ENCODE measurements around the gene SMIM5. TPM values are rescaled to one million over a fixed set of nuclear protein-coding genes. Genes with fewer than 3 reads are reported as not detected.
"Not testable (repeated sequence)": the region's sequence is repeated elsewhere in the genome, so short reads cannot be mapped to it uniquely, and the experiment has no call there.

The SMIM5 gene
- total RNA-seq, 4 donors from 2014 or later: 3.8 to 6.8 (median 5.0) TPM

DNA sequence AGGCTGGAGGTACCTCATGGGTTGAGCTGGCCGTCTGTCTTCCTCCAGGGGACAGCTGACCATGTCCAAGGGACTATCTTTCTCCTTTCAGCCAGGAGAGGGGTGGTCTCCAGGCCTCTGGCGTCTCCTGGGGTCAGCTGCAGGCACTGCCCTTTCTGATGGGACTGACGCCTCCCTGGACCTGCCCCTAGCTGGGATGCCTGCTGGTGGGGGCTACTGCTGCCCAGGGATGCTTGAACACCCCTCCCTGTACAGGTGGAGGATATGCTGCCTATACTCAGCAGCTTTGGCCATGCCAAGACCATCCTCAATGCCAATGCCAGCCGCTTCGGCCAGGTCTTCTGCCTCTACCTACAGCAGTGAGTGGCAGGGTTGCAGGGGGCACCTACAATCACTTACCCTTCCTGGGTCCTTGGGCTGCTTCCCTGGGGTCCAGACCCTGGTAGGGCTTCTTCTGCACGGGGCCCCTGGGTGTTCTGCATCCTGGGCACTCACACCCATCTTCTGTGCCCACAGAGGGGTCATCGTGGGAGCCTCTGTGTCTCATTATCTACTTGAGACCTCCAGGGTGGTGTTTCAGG is 41.4 kb upstream of the SMIM5 start:
- TF ChIP-seq CTCF (IDR thresholded peaks at IDR 0.05): no peak
- no peak for TF ChIP-seq POLR2AphosphoS5 (IDR thresholded peaks at IDR 0.05)
- TF ChIP-seq EP300 (IDR thresholded peaks at IDR 0.05): no peak
- no peak for TF ChIP-seq POLR2A (IDR thresholded peaks at IDR 0.05)
- peaks cover 0 to 34% (median 5%) of the 10 kb centered on the region in 3 donors for H3K4me1 ChIP-seq
- H3K9me3 ChIP-seq: no peaks in the 10 kb centered on the region
- H3K36me3 ChIP-seq: no peaks in the 10 kb centered on the region
- no peak for ATAC-seq
- no peak overlapping the region for H3K4me3 ChIP-seq
- peaks cover 12% of the 10 kb centered on the region for H3K27me3 ChIP-seq
- H3K27ac ChIP-seq: no peak overlapping the region
- 100% methylated on average over 2 of the region's 7 CpGs; no CpG with 5 or more reads in 1 of the 2 donors for WGBS, 2 donors (ENCODE audit: low coverage in 1 of 2)

- no peaks in the 10 kb centered on the region for H3K9me3 ChIP-seq
- H3K27ac ChIP-seq: no peak overlapping the region
- no peak overlapping the region for H3K4me3 ChIP-seq
- TF ChIP-seq POLR2A (IDR thresholded peaks at IDR 0.05) (no peak), CTCF (IDR thresholded peaks at IDR 0.05) (no peak), EP300 (IDR thresholded peaks at IDR 0.05) (no peak), POLR2AphosphoS5 (IDR thresholded peaks at IDR 0.05) (no peak)
- no CpG with 5 or more reads among the region's 17 CpGs for WGBS, 2 donors (ENCODE audit: low coverage in 1 of 2)
- H3K4me1 ChIP-seq: peaks cover 0 to 28% (median 4%) of the 10 kb centered on the region in 3 donors
- no peaks in the 10 kb centered on the region for H3K36me3 ChIP-seq
- H3K27me3 ChIP-seq: peaks cover 8% of the 10 kb centered on the region
- ATAC-seq: no peak
Observed at GRCh38 chr17:75592348-75593020, 40.8 kb upstream of the SMIM5 start.

GRCh38 chr17:75593430-75593829 is 39.8 kb upstream of the SMIM5 start:
- H3K27me3 ChIP-seq, H3K27ac ChIP-seq, H3K9me3 ChIP-seq, H3K4me3 ChIP-seq, H3K36me3 ChIP-seq, ATAC-seq: not testable (repeated sequence)
- WGBS, 2 donors (ENCODE audit: low coverage in 1 of 2): 88 to 97% methylated on average over 5 to 8 of the region's 9 CpGs
- peaks cover 0 to 19% (median 0%) of the 10 kb centered on the region in 3 donors for H3K4me1 ChIP-seq

GRCh38 chr17:75594499-75595283 is 38.5 kb upstream of the SMIM5 start:
- no peak overlapping the region for H3K4me3 ChIP-seq
- no peak for TF ChIP-seq POLR2AphosphoS5 (IDR thresholded peaks at IDR 0.05)
- no peak for TF ChIP-seq EP300 (IDR thresholded peaks at IDR 0.05)
- no peak for TF ChIP-seq CTCF (IDR thresholded peaks at IDR 0.05)
- no peak for TF ChIP-seq POLR2A (IDR thresholded peaks at IDR 0.05)
- 37 to 82% methylated on average over 4 to 6 of the region's 28 CpGs for WGBS, 2 donors (ENCODE audit: low coverage in 1 of 2)

GRCh38 chr17:75595284-75595919 is 37.8 kb upstream of the SMIM5 start:
- Histone ChIP-seq H3K4me1 (peaks cover 0 to 2% (median 0%) of the 10 kb centered on the region in 3 donors), H3K4me3 (no peak overlapping the region), H3K27ac (no peak overlapping the region), H3K27me3 (no peaks in the 10 kb centered on the region), H3K9me3 (no peaks in the 10 kb centered on the region), H3K36me3 (no peaks in the 10 kb centered on the region)
- no peak for TF ChIP-seq POLR2A (IDR thresholded peaks at IDR 0.05)
- no peak for TF ChIP-seq EP300 (IDR thresholded peaks at IDR 0.05)
- no peak for TF ChIP-seq CTCF (IDR thresholded peaks at IDR 0.05)
- TF ChIP-seq POLR2AphosphoS5 (IDR thresholded peaks at IDR 0.05): no peak
- 39% methylated on average over 2 of the region's 13 CpGs; no CpG with 5 or more reads in 1 of the 2 donors for WGBS, 2 donors (ENCODE audit: low coverage in 1 of 2)
- ATAC-seq: no peak

More at GRCh38 chr17:75594499-75595283, 38.5 kb upstream of the SMIM5 start:
- Histone ChIP-seq H3K9me3 (no peaks in the 10 kb centered on the region), H3K36me3 (no peaks in the 10 kb centered on the region), H3K27ac (no peak overlapping the region), H3K4me1 (peaks cover 0 to 9% (median 0%) of the 10 kb centered on the region in 3 donors), H3K27me3 (no peaks in the 10 kb centered on the region)
- ATAC-seq: no peak

All from gastroesophageal sphincter (tissue), 4 donors.